Measurements from ENCODE around the gene CHCHD3. TPM values are rescaled to one million over a fixed set of nuclear protein-coding genes. Genes with fewer than 3 reads are reported as not detected.

CHCHD3 gene
- total RNA-seq, 1 donor from 2014 or later, result 107 TPM

DNA sequence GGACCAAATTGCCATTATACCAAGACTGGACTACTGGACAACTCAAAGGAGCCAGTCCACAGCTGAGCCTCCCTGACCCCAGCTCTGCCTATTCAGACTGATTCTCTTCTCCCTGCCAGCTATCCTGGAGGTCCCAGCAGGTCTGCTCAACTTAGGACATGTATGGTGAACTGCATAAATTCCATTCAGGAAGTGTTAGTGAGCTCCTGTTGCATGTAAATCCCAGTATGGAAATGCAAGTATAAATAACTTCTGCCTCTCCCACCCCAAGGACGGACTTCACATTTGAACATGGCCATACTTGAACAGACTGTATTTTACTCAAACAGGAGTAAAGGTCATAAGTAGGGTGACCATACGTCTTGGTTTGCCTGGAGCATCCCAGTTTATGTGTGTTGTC lies 128.4 kb downstream of the CHCHD3 start:
- H3K4me3 Mint-ChIP-seq, result no peak overlapping the region
- peaks cover 2% of the 10 kb centered on the region for H3K36me3 Mint-ChIP-seq (ENCODE audit: low read depth)
- no peak overlapping the region for H3K27ac Mint-ChIP-seq (ENCODE audit: unreplicated experiment)
- no peaks in the 10 kb centered on the region for H3K4me1 Mint-ChIP-seq
- H3K27me3 Mint-ChIP-seq (ENCODE audit: low read depth), result no peaks in the 10 kb centered on the region
- no peak for DNase-seq (ENCODE audit: low read depth, low spot score)
- peaks cover 3% of the 10 kb centered on the region for H3K9me3 Mint-ChIP-seq
- TF ChIP-seq, protein P1, sequence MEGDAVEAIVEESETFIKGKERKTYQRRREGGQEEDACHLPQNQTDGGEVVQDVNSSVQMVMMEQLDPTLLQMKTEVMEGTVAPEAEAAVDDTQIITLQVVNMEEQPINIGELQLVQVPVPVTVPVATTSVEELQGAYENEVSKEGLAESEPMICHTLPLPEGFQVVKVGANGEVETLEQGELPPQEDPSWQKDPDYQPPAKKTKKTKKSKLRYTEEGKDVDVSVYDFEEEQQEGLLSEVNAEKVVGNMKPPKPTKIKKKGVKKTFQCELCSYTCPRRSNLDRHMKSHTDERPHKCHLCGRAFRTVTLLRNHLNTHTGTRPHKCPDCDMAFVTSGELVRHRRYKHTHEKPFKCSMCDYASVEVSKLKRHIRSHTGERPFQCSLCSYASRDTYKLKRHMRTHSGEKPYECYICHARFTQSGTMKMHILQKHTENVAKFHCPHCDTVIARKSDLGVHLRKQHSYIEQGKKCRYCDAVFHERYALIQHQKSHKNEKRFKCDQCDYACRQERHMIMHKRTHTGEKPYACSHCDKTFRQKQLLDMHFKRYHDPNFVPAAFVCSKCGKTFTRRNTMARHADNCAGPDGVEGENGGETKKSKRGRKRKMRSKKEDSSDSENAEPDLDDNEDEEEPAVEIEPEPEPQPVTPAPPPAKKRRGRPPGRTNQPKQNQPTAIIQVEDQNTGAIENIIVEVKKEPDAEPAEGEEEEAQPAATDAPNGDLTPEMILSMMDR (conservative IDR thresholded peaks at IDR 0.05), result no peak

GRCh38 chr7:132950725-132951124 lies 131.2 kb downstream of the CHCHD3 start:
- Mint-ChIP-seq H3K36me3 (ENCODE audit: low read depth) (peaks cover 5% of the 10 kb centered on the region), H3K27ac (ENCODE audit: unreplicated experiment) (no peak overlapping the region), H3K9me3 (peaks cover 3% of the 10 kb centered on the region), H3K4me1 (no peaks in the 10 kb centered on the region), H3K27me3 (ENCODE audit: low read depth) (no peaks in the 10 kb centered on the region), H3K4me3 (no peak overlapping the region)
- no peak for DNase-seq (ENCODE audit: low read depth, low spot score)
- TF ChIP-seq, protein P1 (conservative IDR thresholded peaks at IDR 0.05), result no peak

DNA sequence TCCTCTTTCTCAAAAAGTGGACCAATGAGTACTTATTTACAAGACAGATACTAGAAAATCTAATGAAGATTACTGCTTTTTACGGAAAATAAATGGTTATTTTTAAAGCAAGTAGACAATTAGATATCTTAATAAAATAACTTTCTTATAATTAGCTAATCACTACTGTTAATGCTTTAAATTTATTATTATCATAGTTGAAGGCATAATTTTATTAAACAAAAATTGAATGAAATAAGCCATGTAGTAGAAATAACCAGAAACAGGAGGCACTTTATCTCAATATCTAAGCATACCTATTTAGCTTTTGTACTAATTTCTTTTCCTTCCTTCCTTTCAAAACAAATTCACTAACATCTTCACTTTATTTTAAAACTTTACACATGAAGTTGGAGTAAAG lies 134.9 kb downstream of the CHCHD3 start:
- no peak for DNase-seq (ENCODE audit: low read depth, low spot score)
- Mint-ChIP-seq H3K9me3 (peaks cover under 1% of the 10 kb centered on the region), H3K36me3 (ENCODE audit: low read depth) (peaks cover 5% of the 10 kb centered on the region), H3K27ac (ENCODE audit: unreplicated experiment) (no peak overlapping the region), H3K4me1 (peaks cover 11% of the 10 kb centered on the region), H3K4me3 (no peak overlapping the region), H3K27me3 (ENCODE audit: low read depth) (no peaks in the 10 kb centered on the region)
- TF ChIP-seq, protein P1 (conservative IDR thresholded peaks at IDR 0.05), result no peak

GRCh38 chr7:132944774-132945173 lies 137.1 kb downstream of the CHCHD3 start:
- Mint-ChIP-seq H3K27ac (ENCODE audit: unreplicated experiment) (no peak overlapping the region), H3K27me3 (ENCODE audit: low read depth) (no peaks in the 10 kb centered on the region), H3K36me3 (ENCODE audit: low read depth) (peaks cover 6% of the 10 kb centered on the region), H3K4me1 (peaks cover 21% of the 10 kb centered on the region), H3K9me3 (peaks cover 3% of the 10 kb centered on the region), H3K4me3 (no peak overlapping the region)
- TF ChIP-seq, protein P1 (conservative IDR thresholded peaks at IDR 0.05), result no peak
- no peak for DNase-seq (ENCODE audit: low read depth, low spot score)

- DNase-seq (ENCODE audit: low read depth, low spot score), result no peak
- Mint-ChIP-seq H3K27me3 (ENCODE audit: low read depth) (no peaks in the 10 kb centered on the region), H3K36me3 (ENCODE audit: low read depth) (peaks cover 6% of the 10 kb centered on the region), H3K9me3 (peaks cover 3% of the 10 kb centered on the region), H3K27ac (ENCODE audit: unreplicated experiment) (no peak overlapping the region), H3K4me3 (no peak overlapping the region), H3K4me1 (peaks cover 21% of the 10 kb centered on the region)
- TF ChIP-seq, protein P1 (conservative IDR thresholded peaks at IDR 0.05), result no peak
Measured at GRCh38 chr7:132943645-132944044, 138.2 kb downstream of the CHCHD3 start.

- peaks cover 21% of the 10 kb centered on the region for H3K4me1 Mint-ChIP-seq
- TF ChIP-seq, protein P1 (conservative IDR thresholded peaks at IDR 0.05), result no peak
- no peaks in the 10 kb centered on the region for H3K27me3 Mint-ChIP-seq (ENCODE audit: low read depth)
- peaks cover 3% of the 10 kb centered on the region for H3K36me3 Mint-ChIP-seq (ENCODE audit: low read depth)
- no peak for DNase-seq (ENCODE audit: low read depth, low spot score)
- H3K27ac Mint-ChIP-seq (ENCODE audit: unreplicated experiment), result no peak overlapping the region
- no peak overlapping the region for H3K4me3 Mint-ChIP-seq
- peaks cover 3% of the 10 kb centered on the region for H3K9me3 Mint-ChIP-seq
Measured at GRCh38 chr7:132942701-132943100, 139.2 kb downstream of the CHCHD3 start.

Measured in neural crest cell (in vitro differentiated cells).